HG03280 (cell line): ENCODE results near the gene GPHN.
"Not testable (repeated sequence)": the region's sequence is repeated elsewhere in the genome, so short reads cannot be mapped to it uniquely, and the experiment has no call there.

Experiments used
- ATAC-seq: cut with Tn5 transposase; IDR thresholded peaks from one replicate; pipeline ENCODE4 v1.9.1; 2021; ENCODE audit warnings: mild to moderate bottlenecking, moderate library complexity; ENCODE audit not compliant: unreplicated experiment

The GPHN gene

GRCh38 chr14:66501592-66501991 lies 6.4 kb upstream of the GPHN start:
- no peak for ATAC-seq

- not testable (repeated sequence) for ATAC-seq
Measured at GRCh38 chr14:66502836-66503235, 5.1 kb upstream of the GPHN start.

GRCh38 chr14:66503532-66503931 lies 4.4 kb upstream of the GPHN start:
- no peak for ATAC-seq

GRCh38 chr14:66507181-66507721 lies 696 bp upstream of the GPHN start:
- no peak for ATAC-seq

DNA sequence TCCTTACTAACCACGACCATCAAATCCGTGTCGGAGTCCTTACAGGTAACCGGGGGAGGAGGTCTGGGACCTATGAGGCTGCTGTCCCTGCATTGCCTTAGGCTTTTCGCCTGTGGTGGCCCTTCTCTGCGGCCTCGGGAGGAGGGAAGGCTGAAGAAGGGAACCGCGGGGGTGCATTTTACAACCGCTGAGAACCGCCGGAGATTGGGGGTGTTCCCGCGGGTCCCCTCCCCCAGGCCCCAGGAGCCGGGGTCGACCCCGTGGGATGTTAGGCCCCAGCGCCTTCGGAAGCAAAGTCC lies 549 bp downstream of the GPHN start:
- peak; percentile 4 for ATAC-seq

DNA sequence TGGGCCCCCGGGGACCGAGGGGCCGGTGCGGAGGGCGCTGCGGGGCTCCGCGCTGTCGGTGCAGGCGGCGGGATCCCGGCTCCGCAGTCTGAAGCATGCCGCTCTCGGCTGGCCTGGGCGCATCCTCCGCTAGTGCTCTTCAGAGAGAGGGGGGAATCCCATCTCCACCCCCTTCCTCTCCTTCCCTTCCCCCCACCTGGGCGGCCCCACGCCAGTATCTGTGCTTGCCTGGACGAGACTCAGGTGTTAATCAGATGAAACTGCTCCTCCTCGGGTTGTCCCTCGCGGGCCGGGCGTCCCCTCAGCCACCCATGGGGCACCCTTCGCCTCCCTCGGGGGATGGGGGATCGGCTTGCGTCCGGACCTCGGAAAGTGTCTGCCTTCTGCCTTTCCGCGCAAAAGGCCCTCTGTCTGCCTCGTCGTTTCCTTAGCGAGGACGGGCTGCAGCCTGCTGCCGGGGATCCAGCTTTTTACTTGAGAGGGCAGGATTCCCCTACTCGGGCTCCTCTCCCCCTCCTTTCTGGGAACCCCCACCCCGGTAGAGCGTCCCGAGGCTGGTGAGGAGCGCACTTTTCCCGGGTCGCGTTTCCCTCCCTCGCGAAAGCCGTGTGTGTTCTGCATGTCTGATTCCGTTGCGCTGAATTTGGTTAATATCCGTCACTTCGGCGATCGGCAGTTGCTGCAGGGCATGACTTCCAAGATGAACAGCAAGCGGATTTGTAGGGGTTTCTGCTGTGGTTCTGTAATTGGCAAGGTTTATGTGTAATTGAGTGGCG lies 1.1 kb downstream of the GPHN start:
- ATAC-seq, result peak; percentile 21

DNA sequence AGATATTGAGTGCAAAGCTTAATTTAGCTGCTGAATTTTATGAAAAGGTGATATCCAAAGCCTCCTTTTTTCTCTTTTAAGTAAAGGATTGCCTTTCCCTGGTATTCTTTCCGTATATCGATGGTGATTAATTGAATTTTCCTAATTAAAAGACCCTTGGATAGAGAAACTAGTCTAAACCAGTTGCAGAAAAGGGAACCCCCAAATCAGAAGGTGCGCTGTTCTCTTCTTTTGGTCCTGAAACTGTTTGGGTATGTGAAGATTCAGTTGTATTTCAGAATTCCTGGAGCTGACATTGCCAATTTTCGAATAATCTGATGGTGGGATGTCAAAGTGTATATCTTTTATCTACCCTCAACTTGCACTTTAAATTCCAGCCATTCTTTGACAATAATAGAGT lies 1.9 kb downstream of the GPHN start:
- ATAC-seq, result no peak

DNA sequence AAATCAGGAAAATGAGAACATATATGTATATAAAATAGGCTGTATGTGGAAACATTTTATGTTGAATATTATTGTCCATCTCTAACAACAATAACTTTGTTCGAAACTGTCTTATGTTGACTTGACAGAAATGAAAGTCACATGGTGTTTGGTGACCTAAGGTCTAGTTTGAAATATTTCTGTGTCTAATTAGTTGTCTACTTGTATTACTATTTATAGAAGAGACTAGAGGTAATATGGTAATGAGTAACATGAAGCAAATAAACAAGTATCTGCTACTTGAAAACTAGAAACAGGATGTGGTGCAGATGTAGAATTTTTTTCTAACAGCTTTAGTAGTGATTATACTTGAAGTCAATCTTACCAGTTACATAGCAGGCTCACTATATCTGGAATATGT lies 3.9 kb downstream of the GPHN start:
- no peak for ATAC-seq

- no peak for ATAC-seq
Measured at GRCh38 chr14:66514213-66514612, 6.3 kb downstream of the GPHN start.

DNA sequence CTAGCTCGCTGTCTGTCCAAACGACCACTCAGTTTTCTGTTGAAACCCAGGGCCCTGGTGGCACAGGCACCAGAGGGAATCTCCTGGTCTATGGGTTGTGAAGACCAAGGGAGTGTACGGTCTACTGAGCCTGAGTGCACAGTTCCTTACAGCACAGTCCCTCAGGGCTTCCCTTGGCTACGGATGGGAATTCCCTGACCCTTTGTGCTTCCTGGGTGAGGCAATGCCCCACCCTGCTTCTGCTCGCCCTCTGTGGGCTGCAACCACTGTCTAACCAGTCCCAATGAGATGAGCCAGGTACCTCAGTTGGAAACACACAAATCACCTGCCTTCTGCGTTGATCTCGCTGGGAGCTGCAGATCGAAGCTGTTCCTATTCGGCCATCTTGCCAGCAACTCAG lies 22.6 kb downstream of the GPHN start:
- no peak for ATAC-seq

GRCh38 chr14:66539034-66539433 lies 31.1 kb downstream of the GPHN start:
- no peak for ATAC-seq

DNA sequence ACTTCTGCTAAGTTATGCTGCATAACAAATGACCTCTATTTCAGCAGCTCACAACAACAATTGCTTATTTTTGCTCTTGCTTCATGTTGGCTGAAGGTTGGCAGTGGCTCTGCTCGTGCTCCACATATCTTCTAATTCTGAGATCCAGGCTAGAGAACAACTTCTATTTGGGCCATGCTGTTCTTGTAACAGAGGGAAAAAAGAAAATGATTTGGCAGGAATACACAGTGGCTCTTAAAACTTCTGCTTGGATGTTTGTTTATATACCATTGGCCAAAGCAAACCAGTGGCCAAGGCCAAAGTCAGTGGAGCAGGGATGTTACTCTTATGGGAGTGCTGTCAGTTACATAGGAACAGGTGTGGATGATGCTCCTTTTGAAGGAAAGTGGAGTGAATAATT lies 32.1 kb downstream of the GPHN start:
- ATAC-seq, result no peak

- no peak for ATAC-seq
Measured at GRCh38 chr14:66541627-66542026, 33.7 kb downstream of the GPHN start.

DNA sequence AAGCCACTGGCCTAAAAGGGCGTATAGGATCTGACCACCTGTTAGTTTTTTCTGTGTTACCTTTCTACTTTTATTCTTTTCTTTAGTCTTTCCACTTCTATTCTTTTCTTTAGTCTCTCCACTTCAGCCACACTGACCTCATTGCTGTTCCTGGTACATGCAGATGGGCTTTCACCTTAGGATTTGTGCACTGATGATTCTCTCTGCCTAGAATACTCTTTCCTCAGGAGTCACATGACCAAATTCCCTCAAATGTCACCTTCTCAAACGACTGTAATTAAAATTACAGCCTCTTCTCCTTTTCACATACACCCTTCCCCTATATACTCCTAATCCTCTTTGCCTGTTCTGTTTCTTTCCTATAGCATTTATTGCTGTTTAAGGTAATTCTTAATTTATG lies 36.0 kb downstream of the GPHN start:
- ATAC-seq, result no peak

DNA sequence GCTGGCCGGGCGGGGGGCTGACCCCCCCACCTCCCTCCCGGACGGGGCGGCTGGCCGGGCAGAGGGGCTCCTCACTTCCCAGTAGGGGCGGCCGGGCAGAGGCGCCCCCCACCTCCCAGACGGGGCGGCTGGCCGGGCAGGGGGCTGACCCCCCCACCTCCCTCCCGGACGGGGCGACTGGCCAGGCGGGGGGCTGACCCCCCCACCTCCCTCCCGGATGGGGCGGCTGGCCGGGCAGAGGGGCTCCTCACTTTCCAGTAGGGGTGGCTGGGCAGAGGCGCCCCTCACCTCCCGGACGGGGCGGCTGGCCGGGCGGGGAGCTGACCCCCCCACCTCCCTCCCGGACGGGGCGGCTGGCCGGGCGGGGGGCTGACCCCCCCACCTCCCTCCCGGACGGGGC lies 37.2 kb downstream of the GPHN start:
- not testable (repeated sequence) for ATAC-seq

DNA sequence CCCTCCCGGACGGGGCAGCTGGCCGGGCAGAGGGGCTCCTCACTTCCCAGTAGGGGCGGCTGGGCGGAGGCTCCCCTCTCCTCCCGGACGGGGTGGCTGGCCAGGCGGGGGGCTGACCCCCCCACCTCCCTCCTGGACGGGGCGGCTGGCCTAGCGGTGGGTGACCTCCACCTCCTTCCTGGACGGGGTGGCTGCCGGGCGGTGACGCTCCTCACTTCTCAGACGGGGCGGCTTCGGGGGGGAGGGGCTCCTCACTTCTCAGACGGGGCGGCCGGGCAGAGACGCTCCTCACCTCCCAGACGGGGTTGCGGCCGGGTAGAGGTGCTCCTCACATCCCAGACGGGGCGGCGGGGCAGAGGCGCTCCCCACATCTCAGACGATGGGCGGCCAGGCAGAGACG lies 37.8 kb downstream of the GPHN start:
- not testable (repeated sequence) for ATAC-seq

DNA sequence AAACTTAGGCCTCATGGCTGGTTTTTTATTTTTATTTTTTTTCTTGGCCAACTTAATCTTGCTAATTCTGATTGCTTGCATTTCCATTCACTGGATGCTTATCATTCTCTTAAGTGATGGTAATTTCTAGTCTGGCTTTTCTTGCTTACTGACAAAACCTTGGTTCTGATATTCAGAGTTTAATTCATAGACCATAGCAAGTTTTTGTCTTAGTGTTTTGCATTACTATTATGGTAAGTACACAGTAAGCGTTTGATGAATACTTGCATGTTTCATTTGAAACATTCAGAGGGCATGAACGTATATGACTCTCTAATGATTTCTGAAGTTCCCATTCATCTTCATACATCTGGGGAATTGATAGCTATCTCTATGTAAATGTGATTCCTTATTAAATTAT lies 55.8 kb downstream of the GPHN start:
- no peak for ATAC-seq

DNA sequence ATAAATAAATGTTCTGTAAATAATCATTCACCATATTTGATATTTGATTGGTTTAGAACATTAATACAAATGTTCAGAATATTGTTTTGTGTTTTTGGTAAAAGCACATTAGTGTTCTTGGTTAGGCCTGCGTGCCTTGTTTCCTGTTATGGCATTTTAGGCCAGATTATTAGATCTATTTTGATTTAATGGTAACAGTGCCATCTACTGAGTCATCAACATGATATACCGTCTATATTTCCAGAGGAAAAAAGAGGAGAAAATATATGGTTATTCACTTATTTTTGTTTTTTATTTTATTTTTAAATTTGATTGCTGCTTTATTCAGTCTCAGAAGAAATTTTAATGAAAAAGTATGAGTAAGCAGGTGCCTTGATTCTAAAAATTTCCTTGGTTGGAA lies 60.3 kb downstream of the GPHN start:
- no peak for ATAC-seq

GRCh38 chr14:66572826-66573225 lies 64.9 kb downstream of the GPHN start:
- no peak for ATAC-seq

DNA sequence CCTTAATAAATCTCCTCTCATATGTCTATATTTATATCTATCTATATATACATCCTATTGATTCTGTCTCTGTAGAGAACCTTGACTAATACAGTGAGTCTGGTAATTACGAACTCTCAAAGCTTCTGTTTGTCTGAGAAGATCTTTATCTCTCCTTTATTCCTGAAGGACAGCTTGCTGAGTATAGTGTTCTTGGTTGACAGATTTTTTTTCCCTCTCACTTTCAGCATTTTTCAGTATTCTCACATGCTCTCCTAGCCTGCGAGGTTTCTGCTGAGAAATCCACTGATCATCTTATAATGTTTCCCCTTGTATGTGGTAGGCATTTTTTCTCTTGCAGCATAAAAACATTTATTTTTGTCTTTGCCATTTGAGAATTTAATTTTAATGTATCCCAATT lies 67.1 kb downstream of the GPHN start:
- no peak for ATAC-seq

DNA sequence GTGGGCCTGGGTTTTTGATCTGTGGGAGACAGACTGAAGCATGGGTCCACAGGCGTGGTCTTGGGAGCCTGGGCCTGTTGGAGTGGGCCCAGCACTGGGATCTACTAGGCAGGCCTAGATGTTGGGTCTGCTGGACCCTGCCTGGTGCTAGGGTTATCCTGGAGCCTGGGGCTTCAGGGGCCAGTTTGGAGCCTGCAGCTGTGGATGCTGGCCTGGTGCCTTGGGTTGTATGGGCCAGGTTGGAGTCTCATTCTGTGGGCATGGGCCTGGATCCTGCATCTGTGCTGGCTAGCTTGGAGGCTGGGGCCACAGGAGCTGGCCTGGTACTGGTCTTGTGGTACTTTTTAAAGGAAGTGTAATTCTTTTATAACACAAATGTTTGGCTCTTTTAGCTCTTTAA lies 68.0 kb downstream of the GPHN start:
- ATAC-seq, result no peak

DNA sequence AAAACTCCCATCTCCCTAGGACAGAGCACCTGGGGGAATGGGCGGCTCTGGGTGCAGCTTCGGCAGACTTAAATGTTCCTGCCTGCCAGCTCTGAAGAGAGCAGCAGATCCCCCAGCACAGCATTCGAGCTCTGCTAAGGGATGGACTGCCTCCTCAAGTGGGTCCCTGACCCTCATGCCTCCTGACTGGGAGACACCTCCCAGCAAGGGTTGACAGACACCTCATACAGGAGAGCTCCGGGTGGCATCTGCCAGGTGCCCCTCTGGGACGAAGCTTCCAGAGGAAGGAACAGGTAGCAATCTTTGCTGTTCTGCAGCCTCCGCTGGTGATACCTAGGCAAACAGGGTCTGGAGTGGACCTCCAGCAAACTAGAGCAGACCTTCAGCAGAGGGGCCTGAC lies 79.8 kb downstream of the GPHN start:
- not testable (repeated sequence) for ATAC-seq

DNA sequence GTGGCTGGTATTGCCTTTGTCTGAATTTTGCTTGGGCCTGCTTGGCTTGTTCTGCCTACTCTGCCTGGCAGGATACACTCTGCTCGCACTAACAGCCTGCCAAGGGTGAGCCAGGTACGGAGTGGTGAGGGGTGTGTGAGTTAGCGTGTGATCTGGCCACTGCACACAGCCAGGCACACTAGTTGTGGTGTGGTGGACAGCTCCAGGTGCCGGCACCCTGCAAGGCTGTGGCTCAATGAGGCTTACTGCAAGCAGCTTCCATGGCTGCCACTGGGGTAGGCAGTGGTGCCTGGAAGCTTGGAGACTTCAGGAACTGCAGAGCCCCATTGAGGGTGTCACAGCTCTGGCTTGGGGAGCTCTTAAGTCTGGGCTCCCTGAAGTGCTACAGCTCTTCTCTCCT lies 87.4 kb downstream of the GPHN start:
- no peak for ATAC-seq
